GM12892 (cell line): Measurements from ENCODE around the gene ADK.

Source experiments
- POLR2A ChIP-seq: IDR thresholded peaks from 2 replicates; pipeline ENCODE4 v1.6.1; 2011; ENCODE audit warnings: low read depth, low read length, control low read depth
- POLR2AphosphoS5 ChIP-seq: IDR thresholded peaks from 2 replicates; pipeline ENCODE4 v1.6.1; 2011; ENCODE audit warnings: low read depth, low read length, control low read depth

DNA sequence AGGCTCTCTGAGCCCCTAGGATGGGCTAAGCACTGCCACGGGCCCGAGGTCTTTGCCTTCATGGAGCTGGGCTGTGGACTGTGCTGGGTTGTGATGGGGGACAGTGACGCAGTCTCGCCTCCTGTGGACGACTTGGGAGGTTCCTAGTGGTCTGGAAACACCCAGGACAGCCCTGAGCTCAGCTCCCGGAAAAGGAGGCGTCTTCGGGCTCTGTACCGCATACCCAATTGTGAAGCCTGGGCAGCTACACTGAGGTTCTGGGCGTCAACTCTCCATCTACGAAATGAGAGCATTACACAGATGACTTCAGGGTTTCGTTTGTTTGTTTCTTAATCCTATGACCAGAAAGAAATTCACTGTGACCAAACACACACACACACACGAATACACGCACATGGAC, 595.8 kb downstream of the ADK start:
- TF ChIP-seq POLR2A = no peak
- no peak for TF ChIP-seq POLR2AphosphoS5
